ENCODE measurements around the gene HOTAIR. TPM values are rescaled to one million over a fixed set of nuclear protein-coding genes. Genes with fewer than 3 reads are reported as not detected.

HOTAIR gene
- total RNA-seq, 2 donors from 2014 or later = not detected

DNA sequence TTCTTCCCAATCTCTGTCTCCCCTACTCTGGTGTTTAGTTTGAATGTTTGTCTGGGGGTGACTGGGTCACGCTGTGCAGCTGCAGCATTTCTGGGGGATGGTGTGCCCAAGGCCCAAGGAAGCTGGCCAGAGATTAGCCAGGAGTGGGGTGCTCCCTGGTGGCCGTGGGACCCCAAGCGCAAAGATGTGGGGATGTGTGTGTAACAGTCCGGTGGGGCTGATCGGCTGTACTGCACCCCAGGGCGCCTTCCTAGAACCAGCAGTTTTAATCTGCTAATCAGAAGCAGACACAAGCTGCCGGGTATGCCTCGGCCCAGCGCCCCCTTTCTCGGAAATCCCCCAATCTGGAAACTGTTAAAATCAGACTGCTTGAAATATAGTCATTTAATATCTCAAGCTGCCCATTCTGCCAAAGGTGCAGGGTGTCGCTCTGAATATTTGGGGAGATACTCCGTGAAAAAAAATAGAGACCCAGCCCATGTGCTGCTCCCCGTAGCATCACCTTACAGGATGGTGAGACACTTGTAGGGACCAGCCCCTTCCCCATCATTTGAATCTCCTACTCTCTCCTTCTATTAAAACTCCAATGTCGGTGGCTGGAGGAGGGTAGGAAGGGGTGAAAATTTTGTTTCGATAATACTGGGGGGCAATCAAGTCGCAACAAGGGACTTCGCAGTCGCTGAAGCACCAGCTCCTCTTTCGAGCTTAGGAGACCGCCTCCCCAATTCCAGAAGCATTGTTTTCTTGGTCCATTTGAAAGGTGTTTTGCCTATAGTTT, 29.5 kb upstream of the HOTAIR start:
- Mint-ChIP-seq H3K9me3 (no peaks in the 10 kb centered on the region), H3K36me3 (peaks cover 0 to 9% of the 10 kb centered on the region in 2 donors), H3K27ac (no peak overlapping the region)
- DNase-seq (ENCODE audit: low spot score in 2 of 2) (no peak), ATAC-seq (no peak)

DNA sequence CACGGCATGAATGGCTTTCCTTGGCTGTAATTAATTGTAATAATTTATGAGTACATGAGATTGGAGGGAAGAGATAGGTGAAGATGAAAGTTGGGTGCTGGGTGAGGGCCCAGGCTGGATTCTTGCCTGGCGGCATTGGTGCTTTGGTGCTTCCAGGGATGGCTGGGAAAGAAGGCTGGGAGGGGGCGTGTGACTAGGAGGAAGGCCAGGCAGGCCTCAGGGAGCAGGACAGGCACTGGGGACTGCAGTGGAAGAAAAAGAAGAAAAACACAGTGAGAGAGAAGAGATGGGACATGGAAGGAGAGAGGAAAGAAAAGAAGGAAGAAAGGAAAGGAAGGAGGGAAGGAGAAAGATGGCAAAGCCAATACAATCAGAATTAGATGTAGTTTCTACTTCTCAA, 28.9 kb upstream of the HOTAIR start:
- ATAC-seq (no peak), DNase-seq (ENCODE audit: low spot score in 2 of 2) (no peak)
- Mint-ChIP-seq H3K27ac (no peak overlapping the region), H3K36me3 (peaks cover 0 to 9% of the 10 kb centered on the region in 2 donors), H3K9me3 (no peaks in the 10 kb centered on the region)

DNA sequence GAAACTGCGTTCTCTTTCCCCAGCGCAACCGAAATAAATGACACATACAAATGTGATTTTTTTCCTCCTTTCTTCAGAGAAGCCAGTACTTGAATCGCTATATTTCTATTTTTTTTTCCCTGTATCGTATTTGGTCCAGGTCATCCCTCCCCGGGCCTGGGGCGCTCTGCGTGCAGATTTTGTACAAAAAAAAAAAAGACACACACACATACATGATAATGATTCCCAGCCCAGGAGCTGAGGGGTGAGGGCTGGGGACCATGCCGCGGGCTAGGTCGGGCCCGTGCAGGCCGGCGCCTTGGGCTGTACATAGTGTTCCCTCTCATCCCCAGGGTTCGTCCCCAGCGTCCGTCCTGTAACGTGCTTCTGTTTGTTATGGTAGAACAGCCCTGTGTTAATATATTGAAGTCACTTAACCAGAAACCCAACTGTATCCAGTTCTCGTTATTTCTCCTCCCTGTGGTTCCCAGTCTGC, 28.2 kb upstream of the HOTAIR start:
- no peak overlapping the region for H3K27ac Mint-ChIP-seq

DNA sequence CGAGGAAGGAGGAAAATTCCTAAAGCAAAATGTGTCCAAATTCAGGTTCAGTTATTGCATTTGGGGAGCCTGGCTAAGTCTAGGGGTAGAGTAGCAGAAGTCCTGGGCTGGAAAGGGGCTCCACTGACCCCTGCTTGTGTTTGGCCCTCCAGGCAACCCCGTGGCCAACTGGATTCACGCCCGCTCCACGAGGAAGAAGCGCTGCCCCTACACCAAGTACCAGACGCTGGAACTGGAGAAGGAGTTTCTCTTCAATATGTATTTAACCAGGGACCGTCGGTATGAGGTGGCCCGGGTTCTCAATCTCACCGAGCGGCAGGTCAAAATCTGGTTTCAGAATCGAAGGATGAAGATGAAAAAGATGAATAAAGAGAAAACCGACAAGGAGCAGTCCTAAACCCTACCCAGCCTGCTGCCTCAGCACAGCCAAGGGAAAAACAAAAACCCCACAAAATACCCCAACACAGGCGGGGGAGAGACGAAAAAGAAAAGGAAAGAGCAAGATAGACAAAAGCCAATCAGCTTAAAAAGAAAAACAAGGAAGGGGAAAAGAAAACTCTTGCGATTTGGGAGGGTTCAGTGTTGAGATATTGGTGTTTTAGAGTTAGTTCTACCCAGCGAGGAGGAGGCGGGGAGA, 27.6 kb upstream of the HOTAIR start:
- H3K36me3 Mint-ChIP-seq = peaks cover 0 to 9% of the 10 kb centered on the region in 2 donors
- DNase-seq (ENCODE audit: low spot score in 2 of 2) (no peak), ATAC-seq (no peak)
- H3K9me3 Mint-ChIP-seq = no peaks in the 10 kb centered on the region
- H3K27ac Mint-ChIP-seq = no peak overlapping the region

More for the DNA sequence above, 28.2 kb upstream of the HOTAIR start:
- ATAC-seq = no peak
- Mint-ChIP-seq H3K36me3 (peaks cover 0 to 9% of the 10 kb centered on the region in 2 donors), H3K9me3 (no peaks in the 10 kb centered on the region)
- no peak for DNase-seq (ENCODE audit: low spot score in 2 of 2)

DNA sequence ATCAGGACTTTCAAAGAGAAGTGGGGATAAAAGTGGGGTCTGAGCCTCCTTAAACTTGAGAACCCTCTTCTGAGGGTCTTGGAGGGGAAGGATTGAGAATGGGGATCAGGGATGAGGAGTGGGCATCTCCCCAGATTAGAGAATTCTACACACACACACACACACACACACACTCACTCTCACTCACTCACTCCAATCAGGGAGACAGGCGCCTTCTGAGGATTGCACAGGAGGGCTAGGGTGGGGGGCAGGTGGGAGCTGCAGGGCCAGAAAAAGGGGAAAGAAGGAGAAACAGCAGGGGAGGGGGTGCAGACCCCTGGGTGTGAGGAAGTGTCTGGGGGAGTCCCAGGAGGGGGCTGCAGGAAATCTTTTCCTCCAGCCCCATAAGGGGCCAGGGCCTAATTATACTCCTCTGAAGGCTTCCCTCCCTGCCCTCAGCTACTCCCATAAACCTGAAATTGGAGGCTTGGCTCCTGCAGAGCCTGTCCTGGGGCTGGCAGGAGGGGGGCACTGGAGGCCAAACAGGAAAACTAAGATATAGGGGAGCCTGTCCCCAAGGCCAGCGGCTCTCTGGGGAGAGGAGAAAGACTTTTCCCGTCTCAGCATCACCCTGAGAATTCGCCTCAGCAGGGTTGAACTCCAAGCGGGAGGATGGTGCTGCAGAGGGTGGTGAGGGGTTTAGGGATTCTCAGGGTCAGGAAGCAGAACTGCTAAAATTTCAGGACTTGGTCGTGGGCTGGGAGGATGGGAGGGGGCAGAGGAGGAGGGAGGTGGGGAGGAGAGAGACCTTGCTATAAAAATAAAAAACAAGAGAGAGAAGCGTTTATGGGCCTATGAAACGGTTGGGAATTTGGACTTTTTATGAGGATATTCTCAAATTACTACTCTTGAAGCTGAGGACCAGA, 26.8 kb upstream of the HOTAIR start:
- ATAC-seq (no peak), DNase-seq (ENCODE audit: low spot score in 2 of 2) (no peak)
- no peak overlapping the region for H3K27ac Mint-ChIP-seq
- peaks cover 0 to 9% of the 10 kb centered on the region in 2 donors for H3K36me3 Mint-ChIP-seq
- H3K9me3 Mint-ChIP-seq = no peaks in the 10 kb centered on the region

DNA sequence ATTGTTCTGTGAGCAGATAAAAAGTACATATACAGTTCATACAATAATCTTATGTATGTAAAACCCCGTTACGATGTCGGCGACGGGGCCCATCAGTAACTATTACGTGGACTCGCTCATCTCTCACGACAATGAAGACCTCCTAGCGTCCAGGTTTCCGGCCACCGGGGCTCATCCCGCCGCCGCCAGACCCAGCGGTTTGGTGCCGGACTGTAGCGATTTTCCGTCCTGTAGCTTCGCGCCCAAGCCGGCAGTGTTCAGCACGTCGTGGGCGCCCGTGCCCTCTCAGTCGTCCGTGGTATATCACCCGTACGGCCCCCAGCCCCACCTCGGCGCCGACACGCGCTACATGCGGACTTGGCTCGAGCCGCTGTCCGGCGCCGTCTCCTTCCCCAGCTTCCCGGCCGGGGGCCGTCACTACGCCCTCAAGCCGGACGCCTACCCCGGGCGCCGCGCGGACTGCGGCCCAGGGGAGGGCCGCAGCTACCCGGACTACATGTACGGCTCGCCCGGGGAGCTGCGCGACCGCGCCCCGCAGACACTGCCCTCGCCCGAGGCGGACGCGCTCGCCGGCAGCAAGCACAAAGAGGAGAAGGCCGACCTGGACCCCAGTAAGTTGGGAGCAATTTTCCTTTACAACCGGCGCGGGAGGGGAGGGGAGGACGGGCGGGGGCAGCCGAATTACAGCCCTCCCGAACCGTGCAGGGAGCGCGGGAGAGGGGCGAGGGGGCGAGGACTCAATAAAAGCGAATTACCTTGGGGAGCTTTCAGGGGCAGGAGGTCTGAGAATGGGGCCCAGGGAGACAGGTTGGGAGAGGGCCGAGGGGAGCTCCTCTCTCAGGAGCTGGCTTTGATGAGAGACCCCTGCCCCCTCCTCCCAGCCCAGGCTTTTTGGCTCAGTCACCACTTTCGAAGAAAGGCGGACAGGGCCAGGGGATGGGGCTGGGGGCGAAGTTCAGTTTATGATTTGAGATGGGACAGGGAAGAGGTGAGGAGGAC, 25.7 kb upstream of the HOTAIR start, which contains the start of gene HOXC9:
Gene HOXC9, plus strand, starts transcription at position 46 of the 999 bp plus-strand sequence. Its CDS starts 28 bp downstream, at position 74.
- DNase-seq (ENCODE audit: low spot score in 2 of 2) (no peak), ATAC-seq (no peak)
- Mint-ChIP-seq H3K9me3 (no peaks in the 10 kb centered on the region), H3K36me3 (peaks cover 0 to 4% of the 10 kb centered on the region in 2 donors), H3K27ac (peak within 1 kb of the TSS in 1 of 2 donors; percentile 77)

DNA sequence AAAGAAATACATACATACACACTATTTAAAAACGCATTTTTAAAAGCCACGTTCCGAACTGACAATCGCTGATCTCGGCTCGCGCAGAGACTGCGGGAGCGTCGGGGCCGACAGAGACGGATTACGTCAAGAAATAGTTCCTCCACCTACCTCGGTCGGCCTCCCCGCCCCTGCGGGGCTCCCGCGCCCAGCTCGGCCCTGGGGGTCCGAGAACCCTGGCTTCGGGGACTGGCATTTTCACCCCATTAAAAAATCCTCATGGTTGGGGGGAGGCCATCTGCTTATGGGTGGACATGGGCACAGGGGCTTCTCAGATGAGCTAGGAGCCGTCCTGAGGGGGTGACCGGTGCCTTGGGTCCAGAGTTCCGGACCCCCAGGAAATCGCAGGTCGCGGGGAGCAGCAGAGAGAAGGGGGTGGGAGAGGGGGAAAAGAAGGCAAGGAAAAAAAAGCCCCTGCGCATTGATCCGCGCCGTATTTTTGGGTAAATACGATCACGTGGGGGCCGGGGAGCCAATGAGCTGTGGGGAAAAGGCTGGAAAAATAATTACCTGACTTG, 24.9 kb upstream of the HOTAIR start:
- ATAC-seq = no peak
- no peaks in the 10 kb centered on the region for H3K9me3 Mint-ChIP-seq
- DNase-seq (ENCODE audit: low spot score in 2 of 2) = no peak
- peaks cover 0 to 10% of the 10 kb centered on the region in 2 donors for H3K36me3 Mint-ChIP-seq
- H3K27ac Mint-ChIP-seq = peak overlapping the region in 1 of 2 donors; percentile 77

DNA sequence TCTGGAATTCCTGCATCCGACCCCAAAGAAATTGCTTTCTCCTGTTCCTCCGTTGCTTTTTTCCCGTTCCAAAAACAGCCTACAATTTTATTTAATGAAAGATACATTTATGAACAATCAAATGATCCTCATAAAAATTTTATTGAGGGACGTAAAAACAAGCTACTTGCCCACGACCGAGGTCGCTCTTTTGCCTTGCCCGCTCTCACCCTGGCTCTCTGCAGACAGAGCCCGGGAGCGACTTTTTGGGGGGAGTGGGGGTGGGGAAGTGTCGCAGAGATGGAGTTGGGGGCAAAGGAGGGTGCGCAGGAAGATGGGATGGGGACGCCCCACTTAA, 24.1 kb upstream of the HOTAIR start:
- ATAC-seq (no peak), DNase-seq (ENCODE audit: low spot score in 2 of 2) (no peak)
- Mint-ChIP-seq H3K9me3 (no peaks in the 10 kb centered on the region), H3K27ac (no peak overlapping the region), H3K36me3 (peaks cover 0 to 15% of the 10 kb centered on the region in 2 donors)

DNA sequence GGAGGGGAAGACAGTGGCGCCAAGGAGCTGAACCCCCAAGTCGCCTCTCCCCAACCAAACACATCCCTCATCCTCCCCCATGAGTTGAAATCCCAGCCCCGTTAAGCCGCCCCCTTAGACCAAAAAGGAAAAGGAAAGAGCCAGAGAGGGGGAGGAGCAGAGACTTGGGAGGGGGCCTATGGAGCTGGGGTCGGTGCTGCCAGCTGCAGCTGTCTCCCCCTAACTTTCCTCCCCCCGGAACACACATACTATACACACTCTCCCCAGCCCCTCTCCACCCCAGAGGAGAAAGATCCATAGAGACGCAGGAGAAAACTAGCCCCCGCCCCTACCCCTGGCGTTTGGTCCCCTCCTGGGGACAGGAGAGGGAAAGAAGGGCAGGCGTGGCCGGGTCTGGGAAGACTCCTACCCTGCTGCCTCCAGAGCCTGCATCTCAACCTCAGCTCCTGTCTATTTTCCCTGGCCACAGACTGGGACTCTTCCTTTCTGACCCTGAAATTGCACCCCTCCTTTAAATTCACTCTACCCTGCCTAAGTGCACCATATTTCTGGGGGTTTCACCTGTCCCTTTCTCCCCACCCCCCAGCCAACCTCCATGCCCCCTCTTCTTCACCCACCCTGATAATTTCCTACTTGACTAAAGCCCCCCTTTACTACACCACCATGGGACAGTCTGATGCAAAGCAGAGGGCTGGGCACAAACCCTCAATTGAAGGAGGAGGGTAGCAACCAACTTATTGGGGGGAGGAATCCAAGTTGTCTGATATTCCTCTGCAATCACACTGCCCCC, 23.6 kb upstream of the HOTAIR start:
- ATAC-seq (no peak), DNase-seq (ENCODE audit: low spot score in 2 of 2) (no peak)
- Mint-ChIP-seq H3K27ac (no peak overlapping the region), H3K36me3 (peaks cover 0 to 20% of the 10 kb centered on the region in 2 donors), H3K9me3 (no peaks in the 10 kb centered on the region)

DNA sequence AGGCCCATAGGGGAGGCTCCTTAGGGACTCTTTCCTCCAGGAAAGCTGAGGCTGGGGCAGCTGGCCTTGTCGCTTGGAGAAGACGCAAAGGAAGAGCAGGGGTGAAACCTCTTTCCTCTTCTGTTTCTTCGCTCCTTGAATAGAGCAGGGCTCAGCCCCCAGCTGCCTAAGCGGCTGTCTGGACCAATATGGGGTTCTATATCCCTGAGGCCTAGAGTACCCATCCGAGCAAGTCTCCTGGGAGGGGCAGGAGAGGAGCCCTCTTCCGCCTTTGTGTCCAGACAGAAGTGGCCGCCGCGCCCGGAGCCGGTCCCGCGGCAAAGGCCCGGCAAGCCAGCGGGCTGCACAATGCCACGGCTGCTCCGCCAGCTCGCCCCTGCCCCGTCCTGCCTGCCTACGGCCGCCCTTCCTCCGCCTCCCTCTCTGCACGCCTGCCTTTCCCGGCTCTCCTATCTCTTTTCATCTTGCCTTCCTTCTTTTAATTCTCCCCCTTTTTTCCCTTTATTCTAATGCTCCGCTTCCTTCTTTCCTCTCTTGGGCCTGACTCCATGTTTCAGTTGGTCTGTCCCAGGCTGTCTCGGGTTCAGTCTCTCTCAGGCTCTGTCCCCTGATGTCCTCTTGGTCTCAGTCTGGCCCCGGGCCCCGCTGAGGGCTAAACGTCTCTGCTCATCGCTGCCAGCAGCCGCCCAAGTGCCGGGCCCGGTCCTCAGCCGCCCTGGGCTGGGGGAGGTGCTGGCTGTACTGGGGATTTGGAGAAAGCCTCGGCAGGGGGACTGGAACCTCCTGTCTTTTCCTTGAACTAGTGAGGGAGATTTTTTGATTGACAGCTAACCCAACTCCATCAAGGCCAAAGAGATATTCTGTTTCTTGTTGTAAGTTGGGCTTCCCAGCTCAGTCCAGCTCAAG, 22.7 kb upstream of the HOTAIR start:
- DNase-seq (ENCODE audit: low spot score in 2 of 2) = no peak
- no peaks in the 10 kb centered on the region for H3K9me3 Mint-ChIP-seq
- no peak for ATAC-seq
- H3K36me3 Mint-ChIP-seq = peaks cover 0 to 21% of the 10 kb centered on the region in 2 donors
- H3K27ac Mint-ChIP-seq = no peak overlapping the region

DNA sequence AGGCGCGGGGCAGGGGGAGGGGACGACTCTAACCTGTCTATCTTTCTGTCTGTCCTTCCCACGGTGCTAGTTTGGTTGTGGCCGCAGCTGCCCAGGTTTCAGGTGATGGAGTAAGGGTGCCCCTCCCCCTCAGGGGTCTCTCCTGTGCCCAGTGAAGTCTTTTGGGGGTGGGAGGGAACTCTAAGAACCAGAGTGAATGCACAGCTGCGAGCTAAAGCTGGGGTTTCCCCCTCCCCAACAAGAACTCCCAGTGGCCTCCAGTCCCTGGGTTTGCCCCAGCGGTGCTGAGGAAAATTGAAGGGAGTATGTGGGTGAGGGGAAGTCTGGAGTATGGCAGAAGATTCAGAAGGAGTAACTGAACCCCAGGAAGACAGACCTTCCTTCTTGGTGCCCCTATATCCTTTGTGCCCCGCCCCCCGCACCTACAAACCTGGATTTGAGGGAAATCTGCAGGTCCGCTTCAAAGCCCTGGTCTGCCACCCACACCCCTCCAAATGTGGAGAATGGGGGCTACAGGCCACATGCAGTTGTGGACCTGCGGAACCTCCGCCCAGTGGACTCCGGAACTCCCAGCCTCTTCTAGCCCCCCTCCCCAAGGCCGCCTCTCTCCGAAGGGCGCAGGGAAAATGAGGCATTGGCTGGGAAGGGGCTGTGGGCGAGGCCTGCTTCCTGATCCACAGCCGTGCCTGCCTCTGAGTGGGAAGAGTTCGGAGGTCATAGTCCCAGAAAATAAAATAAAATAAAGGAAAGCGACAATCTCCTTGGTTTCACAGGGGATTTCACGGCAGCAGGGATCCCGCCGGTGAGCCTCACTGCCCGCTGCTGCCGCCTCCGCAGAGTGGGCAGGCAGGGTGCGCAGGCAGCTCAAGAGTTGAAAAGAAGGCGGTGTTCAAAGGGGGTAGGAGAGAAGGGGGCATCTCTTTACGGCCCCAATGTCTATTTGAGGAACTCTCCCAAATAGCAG, 21.8 kb upstream of the HOTAIR start:
- Mint-ChIP-seq H3K9me3 (no peaks in the 10 kb centered on the region), H3K36me3 (peaks cover 0 to 18% of the 10 kb centered on the region in 2 donors), H3K27ac (no peak overlapping the region)
- DNase-seq (ENCODE audit: low spot score in 2 of 2) = no peak
- peak in 1 of 2 donors; percentile 28 for ATAC-seq

DNA sequence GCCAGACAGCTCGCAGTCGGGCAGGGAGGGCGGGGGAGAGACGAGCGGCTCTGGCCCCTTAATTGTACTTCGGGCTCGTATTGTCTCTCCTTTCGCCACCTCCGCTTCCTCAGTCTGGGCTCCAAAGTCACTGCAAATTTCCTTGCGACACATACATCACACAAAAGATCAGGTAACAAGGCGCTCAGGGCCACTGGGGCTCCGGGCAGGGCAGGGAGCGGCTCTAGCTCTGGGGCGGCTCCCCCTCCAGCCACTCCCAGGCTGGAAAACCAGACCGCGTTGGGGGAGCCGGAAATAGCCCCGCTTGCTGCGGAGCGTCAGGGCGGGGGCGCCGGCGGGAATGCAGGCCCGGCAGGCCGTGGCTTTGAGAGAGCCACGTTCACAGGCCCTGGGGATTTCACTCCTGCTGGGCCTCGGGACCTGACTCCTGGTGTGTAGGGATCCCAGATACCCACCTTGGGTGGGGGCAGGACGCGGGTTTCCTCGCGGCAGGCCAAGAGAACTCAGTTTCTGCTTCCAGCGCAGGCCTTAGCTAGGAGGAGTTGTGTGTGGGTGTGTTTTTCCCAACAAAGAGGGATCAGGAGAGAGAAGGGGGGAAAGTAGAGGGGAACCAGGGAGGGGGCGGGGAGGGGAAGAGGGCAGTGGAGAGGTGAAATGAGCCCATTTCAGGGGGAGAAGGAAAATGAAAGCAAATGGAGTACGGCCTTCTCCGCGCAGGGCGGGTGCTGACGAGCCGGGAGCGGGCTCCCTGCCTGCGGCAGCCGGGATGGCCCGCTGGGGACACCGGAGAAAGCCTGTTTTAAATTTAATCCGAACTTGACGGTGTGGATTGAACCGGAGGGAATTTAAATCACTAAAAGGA, 20.9 kb upstream of the HOTAIR start:
- no peak for DNase-seq (ENCODE audit: low spot score in 2 of 2)
- peak; percentile 41 to 53 for ATAC-seq
- H3K27ac Mint-ChIP-seq = no peak overlapping the region
- H3K36me3 Mint-ChIP-seq = peaks cover 0 to 18% of the 10 kb centered on the region in 2 donors
- no peaks in the 10 kb centered on the region for H3K9me3 Mint-ChIP-seq

Measured in activated naive CD4-positive, alpha-beta T cell treated with anti-CD3 and anti-CD28 coated beads, Interleukin-2, amount 50 U/mL, for 72 hours (primary cell).